ENCODE results near the gene TPTE2. TPM values are rescaled to one million over a fixed set of nuclear protein-coding genes. Genes with fewer than 3 reads are reported as not detected.
"Not testable (repeated sequence)": the region's sequence is repeated elsewhere in the genome, so short reads cannot be mapped to it uniquely, and the experiment has no call there.

Gene TPTE2
- total and polyA plus RNA-seq, 2 of the 4 experiments (the other 2 are of a cell fraction), result not detected

- H3K4me2 ChIP-seq (ENCODE audit: low read depth, low read length); intact Hi-C loops (cut with micrococcal nuclease); CTCF ChIA-PET; ATAC-seq (ENCODE audit: low read depth); H2BK15ac ChIP-seq (ENCODE audit: low read depth, low read length); H3K23ac ChIP-seq (ENCODE audit: low read depth, low read length); H3K14ac ChIP-seq (replicated peaks; ENCODE audit: low read depth, low read length); H3K9me1 ChIP-seq (ENCODE audit: insufficient read depth, low read length); H2AFZ ChIP-seq (replicated peaks; ENCODE audit: low read length, poor library complexity); H3K56ac ChIP-seq (ENCODE audit: extremely low read depth, insufficient read depth, low read length); H2BK120ac ChIP-seq (ENCODE audit: low read depth, low read length); H2AK5ac ChIP-seq (ENCODE audit: low read depth, low read length); H3K27ac ChIP-seq (ENCODE audit: insufficient read depth, low read length); H2AK9ac ChIP-seq (replicated peaks; ENCODE audit: low read depth, low read length, poor library complexity); POLR2A ChIA-PET (ENCODE audit: unreplicated experiment); H4K8ac ChIP-seq (ENCODE audit: low read depth in 2 of 2, low read length in 2 of 2); H3K9me3 ChIP-seq (ENCODE audit: control insufficient read depth, insufficient read depth, low read length); H2BK20ac ChIP-seq (ENCODE audit: low read depth, low read length); H3K79me1 ChIP-seq (ENCODE audit: low read depth in 1 of 2, low read length in 2 of 2); in situ Hi-C loops (cut with MboI; ENCODE audit: low sequenced_read_pairs); H4K20me1 ChIP-seq (ENCODE audit: insufficient read depth, low read length); H3K27me3 ChIP-seq (ENCODE audit: control insufficient read depth, insufficient read depth, low read length); BruUV-seq (replicated peaks); DNase-seq; H3K9ac ChIP-seq (ENCODE audit: low read depth, low read length); H3K18ac ChIP-seq (ENCODE audit: low read depth, low read length); H2BK5ac ChIP-seq (ENCODE audit: low read depth, low read length, poor library complexity, severe bottlenecking); dilution Hi-C loops (cut with HindIII; ENCODE audit: low sequenced_read_pairs, unreplicated experiment); H3K4ac ChIP-seq (ENCODE audit: low read depth, low read length); H4K5ac ChIP-seq (ENCODE audit: low read depth, low read length); H3K4me1 ChIP-seq (ENCODE audit: control insufficient read depth, insufficient read depth, low read length); H4K91ac ChIP-seq (ENCODE audit: insufficient read depth, low read depth, low read length); H3K36me3 ChIP-seq (ENCODE audit: control insufficient read depth, insufficient read depth, low read length); H3K4me3 ChIP-seq (ENCODE audit: insufficient read depth, low read depth, low read length): not testable (repeated sequence)
Observed at GRCh38 chr13:19525634-19526033, 35.7 kb downstream of the TPTE2 start.

Data from IMR-90 (cell line).